Stimulated activated CD4-positive, alpha-beta T cell treated with anti-CD3 and anti-CD28 coated beads, Interleukin-1b, Interleukin-23, amount 100 ng/mL, for 4 hours (primary cell): ENCODE data around the gene MKKS.
"Not testable (repeated sequence)": the region's sequence is repeated elsewhere in the genome, so short reads cannot be mapped to it uniquely, and the experiment has no call there.

Source experiments
- DNase-seq, 2 donors: peaks; one replicate each; pipeline ENCODE4 v3.0.0-alpha.2; 2020; ENCODE audit warnings: low read depth in 2 of 2

MKKS gene

DNA sequence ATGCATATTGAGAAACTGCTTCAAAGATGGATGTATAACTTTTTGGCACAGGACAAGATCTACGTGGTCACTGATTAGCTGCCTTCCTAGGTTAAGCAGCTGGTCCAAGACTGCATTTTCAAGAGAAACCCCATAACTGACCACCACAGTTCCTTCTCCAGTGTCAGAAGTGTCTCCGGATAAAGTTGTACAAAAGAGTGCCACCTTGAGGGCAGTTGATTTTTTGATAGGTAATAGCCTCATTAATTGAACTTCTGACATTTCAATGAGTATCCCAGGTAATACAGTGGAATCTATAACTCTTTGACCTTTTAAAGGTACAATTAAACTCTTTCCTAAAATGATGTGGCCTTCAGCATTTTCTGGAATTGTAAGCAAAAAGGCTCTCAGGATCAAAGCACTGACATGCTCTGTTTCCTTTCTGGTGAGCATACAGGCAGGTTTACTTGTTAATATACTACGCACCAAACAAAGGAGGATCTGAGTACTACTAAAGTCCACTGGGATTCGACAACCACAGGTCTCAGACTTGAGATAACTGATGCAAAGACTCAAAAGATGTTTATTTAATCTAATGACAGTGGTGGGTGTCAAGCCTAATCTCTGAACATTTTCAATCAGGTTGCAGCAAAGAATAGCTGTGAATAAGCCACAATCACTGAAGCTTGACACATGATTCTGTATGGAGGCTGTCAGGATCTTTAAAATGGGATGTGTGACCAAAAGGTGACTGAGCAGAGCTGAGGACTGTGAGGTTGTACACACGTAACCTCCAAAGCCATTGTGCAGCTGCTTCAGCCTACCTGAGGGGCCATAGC lies 21.2 kb downstream of the MKKS start:
- DNase-seq, result no peak

DNA sequence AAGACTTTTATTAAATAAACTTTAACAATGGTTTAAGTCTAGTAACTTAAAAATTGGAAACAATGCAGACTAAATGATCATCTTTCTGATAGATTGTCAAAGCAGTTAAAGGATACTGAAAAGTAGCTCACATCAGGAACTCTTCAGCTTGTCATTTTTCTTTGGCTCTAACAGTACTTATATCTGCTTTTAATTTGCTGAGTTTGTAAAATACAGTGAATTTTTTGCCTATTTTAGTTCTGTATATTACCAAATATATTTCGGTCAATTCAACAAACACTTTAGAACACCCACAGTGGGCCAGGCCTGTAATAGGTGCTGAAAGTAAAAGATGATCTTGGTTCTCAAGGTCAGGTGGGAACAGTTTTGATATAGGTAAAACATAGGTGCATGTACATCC lies 22.3 kb downstream of the MKKS start:
- no peak for DNase-seq

DNA sequence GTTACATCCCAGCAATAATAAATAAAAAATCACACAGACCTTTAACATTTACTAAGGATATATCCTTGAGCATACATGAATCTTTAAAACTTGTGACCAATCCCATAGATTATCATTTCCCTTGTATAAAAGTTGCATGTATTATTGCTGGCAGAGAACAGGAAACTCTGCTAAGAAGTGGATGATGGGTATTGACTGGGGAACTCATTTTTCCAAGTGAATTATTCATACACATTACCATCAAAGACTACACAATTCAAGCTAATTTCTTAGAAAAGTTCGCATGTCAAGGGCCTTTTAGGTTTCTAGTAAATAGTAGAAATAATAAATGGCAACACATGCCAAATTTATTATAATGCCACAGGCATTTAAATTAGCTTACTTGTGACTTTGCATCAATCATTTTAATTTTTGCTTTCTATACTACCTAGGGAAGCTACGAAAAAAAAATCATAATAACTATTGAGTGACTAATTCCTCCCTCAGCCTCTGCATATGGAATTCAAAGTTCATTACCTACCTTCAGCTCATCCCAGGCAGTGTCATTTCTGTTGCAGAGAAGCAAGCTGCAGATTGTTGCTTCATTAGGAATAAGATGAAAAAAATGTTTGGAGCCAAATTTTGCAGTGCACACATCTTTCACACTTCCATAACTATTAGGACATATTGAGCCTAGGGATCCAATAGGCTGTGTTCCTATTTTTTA lies 25.8 kb downstream of the MKKS start:
- no peak for DNase-seq

DNA sequence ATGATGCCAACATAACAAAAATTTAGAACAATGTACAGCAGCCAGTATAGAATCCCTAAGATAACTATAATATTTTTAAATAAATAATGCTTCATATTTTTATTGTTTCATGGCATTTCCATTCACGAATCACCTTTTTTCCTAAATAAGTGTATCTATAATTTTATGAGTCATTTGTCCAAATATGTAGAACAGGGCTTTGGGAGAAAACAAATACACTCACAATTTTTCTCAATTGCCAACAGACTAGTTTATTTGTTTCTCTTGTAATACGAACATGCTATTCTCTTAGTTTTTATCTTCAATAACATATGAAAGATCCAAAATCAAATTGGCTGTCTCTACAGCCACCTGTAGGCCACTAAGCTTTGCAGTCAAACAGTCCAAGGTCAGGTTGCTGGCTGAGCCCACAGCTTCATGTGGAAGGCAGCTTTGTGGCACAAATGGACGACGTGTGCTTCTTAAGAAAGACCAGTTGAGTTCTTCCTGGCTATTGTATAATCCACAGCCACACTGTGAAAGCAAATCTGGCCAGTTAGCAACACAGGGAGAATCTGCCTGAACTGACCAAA lies 29.0 kb downstream of the MKKS start:
- DNase-seq, result no peak

DNA sequence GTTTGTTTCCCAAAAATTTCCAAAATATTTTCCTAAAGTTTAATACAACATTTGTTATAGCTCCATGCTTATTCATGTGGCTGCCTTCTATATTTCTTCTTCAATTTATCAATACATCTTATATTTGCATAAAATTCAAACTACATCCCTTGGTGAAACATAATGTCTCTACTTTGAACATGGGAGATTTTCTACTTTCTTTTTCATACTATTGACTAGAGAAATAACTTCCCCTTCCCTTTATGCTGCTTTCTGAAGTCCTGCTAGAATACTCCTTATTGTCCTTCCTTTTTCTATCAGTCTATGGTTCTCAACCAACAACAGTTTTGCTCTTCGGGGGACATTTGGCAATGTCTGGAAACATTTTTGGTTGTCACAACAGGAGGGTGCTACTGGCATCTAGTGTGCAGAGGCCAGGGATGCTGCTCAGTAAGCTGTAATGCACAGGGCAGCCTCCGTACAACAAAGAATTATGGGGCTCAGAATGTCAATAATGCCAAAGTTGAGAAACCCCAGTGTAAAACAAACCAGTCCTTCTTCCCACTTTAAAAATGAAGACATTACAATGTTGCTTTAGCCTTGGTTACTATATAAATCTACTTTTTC lies 29.9 kb downstream of the MKKS start:
- DNase-seq, result no peak

DNA sequence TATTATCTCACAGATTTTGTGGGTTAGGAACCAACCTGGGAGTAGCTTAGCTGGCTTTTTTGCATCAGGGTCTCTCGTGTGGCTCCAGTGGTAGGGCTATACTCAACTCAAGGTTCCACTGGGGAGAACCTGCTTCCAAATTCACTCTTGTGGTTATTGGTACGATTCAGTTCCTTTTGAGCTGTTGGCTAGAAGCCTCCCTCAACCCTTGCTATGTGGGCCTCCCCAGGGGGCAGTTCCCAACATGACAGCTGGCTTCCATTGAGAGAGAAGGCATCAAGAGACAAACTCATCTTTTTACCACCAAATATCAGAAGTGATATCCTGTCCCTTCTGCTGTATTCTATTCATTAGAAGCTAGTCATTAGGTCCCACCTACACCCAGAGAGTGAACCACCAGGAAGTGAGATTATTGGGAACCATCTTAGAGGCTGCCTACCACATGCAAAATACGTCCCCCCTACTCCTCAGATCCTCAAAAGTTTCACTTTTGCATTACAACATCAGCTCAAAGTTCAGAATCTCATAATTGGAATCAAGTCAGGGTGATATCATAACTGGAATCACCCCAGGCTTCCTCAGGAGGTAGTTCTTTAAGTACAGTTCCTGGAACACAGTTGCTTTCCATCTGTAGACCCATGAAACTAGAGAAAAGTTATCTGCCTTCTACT lies 30.9 kb downstream of the MKKS start:
- DNase-seq, result no peak

DNA sequence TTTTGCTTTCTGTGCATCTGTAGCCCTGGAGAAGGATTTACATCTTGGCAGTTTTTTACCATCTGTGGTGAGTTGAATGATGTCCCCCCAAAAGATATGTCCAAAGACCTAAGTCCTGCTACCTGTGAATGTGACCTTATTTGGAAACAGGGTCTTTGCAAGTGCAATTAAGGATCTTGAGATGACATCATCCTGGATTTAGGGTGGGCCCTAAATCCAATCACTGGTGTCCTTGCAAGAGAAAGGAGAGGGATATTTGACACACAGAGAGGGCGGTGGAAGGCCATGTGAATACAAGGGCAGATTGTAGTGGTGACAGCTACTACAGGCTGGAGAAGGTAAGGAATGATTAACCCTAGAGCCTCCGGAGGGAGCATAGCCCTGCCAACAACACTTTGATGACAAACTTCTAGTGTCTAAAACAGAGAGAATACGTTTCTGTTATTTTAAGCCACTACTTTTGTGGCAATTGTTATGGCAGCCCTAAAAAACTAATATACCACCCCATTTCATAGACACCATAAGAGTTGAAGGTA lies 35.1 kb downstream of the MKKS start:
- DNase-seq, result no peak

DNA sequence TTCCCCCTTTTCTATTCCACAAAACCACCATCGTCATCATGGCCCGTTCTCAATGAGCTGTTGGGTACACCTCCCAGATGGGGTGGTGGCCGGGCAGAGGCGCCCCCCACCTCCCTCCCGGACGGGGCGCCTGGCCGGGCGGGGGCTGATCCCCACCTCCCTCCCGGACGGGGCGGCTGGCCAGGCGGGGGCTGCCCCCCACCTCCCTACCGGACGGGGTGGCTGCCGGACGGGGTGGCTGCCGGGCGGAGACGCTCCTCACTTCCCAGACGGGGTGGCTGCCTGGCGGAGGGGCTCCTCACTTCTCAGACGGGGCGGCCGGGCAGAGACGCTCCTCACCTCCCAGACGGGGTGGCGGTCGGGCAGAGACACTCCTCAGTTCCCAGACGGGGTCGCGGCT lies 39.3 kb downstream of the MKKS start:
- not testable (repeated sequence) for DNase-seq

DNA sequence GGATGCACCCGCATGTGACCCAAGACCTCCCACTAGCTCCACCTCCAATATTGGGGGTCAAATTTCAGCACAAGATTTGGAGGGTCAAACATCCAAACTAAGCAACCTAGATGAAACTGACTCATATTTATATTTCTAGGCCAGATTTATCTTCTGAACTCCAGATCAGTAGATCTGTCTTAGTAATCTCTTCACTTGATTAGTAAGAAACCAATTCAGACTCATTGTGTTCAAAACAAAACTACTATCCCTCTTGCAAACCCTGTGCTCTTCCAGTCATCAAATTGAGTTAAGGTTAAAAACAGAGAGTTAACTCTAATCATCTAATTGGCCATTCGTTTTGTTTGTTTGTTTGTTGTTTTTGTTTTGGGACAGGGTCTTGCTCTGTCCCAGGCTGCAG lies 43.3 kb downstream of the MKKS start:
- DNase-seq, result no peak

DNA sequence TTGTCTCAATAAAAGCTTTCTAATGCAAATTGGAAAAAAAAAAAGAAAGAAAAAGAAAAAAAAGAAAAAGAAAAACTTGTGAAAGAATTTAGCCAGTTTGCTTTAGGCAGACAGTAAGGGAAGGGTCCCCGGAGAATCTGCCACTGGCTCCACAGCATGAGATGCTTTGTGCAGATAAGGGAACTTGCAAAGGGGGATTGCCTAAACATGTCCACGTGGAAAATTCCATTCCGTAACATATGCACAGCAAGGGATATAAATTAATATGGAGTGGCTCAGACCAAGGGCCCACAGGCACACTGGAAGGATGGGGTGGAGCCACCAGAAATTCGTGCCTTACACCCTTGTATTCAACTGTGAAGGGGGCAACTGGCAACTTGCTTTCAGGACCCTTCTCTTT lies 45.4 kb downstream of the MKKS start:
- no peak for DNase-seq

DNA sequence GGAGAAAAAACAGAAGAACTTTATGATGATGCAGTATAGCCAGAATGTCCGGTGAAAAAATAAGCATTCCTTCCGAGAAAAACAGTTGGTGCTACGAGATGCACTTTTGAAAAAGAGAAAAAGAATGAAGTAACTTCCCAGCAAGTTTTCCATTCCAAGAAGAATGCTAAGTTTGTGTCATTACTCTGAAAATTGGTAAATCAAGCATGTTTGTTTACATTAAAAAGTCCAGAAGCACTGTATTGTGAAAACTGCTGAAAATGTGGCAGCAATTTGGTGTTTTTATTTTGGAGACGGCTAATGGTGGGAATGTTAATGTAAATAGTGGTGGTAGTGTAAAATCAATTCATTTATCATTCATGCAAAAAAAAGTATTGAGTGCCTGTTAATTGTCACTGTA lies 46.3 kb downstream of the MKKS start:
- no peak for DNase-seq

DNA sequence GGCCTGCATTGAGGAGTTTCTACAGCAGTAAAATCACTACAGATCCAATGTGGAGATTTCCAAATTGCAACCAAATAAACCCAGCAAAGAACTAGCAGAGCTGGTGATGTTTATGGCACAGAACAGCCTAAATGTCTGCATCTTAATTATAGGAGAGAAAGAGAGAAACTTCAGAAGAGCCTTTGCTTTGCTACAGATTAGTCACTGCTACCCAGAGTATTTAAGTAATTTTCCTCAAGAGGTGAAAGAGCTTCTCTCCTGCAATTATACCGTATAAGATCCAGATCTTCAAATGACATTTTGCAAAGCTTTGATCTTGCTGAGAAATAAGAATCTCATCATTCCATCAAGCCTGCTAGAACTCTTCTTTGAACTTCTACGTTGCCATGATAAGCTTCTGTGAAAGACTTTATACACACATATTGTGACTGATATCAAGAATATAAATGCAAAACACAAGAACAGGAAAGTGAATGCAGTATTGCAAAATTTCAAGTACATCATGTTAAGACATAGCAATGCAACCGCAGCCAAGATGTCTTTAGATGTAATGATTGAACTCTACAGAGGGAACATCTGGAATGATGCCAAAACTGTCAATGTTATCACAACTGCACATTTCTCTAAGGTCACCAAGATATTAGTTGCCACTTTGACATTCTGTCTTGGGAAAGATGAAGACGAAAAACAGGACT lies 48.0 kb downstream of the MKKS start:
- DNase-seq, result no peak

DNA sequence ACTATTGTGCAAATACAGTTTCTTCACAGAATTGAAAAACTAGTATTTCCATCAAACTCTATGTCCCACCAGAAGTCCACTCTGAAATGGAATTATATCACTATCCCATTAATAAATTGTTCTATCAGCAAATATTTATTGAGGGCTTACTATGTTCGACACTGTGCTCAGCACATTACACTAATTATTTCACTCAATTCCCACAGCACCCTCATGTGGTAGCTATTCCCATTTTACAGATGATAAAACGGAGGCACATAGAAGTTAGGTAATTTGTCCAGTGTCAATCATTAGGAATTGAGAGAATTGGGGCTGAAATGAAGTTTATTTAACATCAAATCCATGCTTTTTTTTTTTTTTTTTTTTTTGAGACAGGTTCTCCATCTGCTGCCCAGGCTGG lies 52.5 kb downstream of the MKKS start:
- DNase-seq, result no peak

DNA sequence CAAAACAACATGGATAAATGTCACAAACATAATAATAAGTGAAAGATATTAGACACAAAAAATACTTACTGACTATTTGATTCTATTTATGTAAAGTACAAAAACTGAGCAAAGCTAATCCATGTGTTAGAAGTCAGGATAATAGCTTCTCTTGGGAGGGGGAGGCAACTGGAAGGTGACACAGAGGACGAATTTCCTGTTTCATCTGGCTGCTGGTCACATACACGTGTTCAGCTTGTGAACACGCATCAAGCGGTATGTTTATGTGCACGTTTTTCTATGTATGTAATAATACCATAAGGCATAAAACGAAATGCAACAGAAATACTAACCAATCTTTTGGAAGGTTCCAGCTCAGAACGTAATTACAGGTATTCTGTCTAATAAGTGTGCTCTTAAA lies 54.3 kb downstream of the MKKS start:
- DNase-seq, result no peak

DNA sequence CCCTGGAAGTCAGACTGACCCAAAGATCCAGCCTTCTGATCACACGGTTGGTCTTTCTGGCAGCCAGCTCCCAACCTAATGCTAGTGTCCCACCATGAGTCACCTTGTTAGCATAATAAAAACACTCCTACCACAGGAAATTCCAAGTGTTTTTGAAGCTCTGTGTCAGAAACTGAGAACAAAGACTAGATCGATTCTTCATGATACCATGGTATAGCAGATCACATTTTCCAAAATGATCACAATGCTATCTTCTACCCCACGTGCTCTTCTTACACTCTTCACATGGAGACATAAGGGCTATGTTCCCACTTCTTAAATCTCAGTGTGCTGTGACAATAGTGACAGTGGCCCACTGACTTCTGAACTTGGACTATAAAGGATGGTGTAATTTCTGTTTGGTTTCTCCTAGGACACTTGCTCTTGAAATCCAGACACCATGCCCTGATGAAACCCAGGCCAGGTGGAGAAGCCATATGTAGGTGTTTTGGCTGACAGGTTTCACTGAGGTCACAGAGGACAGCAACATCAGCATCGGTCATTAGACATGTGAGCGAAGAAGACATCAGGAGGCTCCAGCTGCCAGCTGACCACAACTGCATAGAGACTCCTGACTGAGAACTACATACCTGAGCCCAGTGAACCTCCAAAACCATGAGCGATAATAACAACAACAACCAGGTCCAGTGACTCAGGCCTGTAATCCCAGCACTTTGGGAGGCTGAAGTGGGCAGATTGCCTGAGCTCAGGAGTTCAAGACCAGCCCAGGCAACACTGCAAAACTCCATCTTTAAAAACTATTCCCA lies 57.5 kb downstream of the MKKS start:
- DNase-seq, result no peak

DNA sequence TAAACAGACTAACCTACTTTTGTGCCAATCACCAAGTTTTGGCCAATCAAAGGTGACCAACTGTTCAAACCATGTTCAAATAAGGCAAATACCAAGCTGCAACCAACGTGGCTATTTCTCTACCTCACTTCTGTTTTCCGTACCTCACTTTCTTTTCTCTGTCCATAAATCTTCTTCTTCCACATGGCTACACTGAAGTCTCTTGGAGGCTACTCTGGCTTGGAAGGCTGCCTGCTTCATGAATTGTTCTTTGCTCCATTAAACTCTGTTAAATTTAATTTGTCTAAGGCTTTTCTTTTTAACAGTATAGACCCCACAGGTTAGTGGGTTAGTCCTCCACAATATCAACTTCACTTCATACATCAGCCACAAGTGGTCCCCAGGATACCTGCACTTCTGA lies 58.8 kb downstream of the MKKS start:
- no peak for DNase-seq

DNA sequence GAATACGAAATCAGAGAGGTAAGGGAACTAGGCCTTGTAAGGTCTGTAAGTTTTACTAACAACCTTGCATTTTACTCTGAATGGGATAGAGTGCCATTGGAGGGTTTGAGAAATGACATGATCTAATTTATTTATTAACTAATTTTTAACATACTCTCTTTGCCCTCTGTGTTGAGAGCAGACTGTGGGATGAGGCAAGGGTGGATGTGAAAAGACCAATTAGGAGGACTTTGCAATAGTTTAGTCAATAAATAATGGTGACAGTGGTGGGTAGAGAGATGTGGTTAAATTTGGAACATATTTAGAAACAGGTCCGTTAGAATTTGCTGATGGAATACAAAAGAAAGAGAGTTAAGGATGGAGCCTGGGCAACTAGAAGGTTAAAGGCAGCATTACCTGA lies 60.0 kb downstream of the MKKS start:
- DNase-seq, result no peak

DNA sequence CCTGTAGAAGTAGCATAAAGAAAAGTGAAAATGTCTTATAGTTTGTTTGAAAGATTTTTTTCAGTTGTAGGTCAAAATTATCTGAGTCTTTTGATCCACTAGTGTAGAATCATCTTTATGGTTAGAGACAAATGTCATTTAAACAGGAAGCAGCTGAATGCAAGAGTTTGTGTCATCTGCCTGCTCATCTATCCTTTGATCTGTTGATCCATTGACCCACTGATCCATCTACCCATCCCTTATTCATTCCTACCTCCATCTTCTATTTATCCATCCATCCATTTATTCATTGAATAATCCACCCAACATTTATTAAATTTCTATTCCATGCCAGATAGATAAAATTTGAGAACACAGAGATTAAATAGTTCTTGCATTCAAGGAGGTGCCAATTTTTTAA lies 62.6 kb downstream of the MKKS start:
- no peak for DNase-seq

DNA sequence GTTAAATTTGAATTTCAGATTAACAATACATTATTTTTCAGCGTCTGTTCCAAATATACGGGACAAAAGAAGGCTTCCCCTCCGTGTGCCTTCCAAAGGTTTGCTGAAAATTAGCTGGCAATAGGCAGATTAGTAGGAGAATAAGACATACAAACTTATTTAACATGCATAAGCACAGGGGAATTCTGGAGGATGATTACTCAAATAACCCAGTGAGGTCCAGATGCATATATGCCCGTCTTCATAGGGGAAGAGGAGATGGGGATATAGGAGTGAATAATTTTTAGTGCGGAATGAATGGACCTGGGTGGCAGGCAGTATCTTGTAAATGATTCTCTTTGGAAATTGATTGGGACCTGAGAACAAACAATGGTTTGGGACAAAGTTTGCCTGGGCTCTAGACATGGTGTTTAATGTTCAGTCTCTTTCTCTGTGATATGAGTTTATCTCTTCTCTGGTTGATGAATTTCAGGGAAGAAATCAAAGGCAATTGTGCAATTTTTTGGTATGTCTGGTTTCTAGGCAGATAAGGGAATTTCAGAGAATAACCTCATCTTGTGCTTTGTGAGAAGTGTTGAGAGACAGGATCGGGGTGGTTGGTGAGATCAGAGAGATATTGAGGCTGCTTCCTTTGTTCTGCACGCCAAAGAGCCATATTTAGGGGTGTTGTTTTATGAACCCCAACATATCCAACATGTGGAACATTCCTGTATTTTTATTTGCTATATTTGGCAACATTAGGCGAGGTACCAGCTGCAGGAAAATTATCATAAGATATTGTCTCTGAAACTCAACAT lies 63.7 kb downstream of the MKKS start:
- DNase-seq, result no peak

DNA sequence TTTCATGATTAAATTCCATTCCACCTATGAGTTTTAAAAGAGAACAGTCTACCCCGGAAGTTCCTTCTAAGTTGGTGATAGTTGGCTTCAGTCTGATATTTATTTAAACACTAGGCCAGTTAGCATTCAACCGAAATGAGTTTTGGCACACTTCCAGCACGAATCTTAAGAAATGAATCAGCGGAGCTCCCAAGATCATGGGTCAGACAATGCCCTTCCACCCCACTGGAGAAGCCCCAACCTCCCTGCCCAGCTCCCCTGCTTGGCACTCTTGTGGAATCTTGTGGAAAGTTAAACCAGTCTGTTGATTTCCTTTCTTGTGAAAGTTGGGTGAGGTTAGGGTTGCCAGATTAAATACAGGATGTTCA lies 64.3 kb downstream of the MKKS start:
- no peak for DNase-seq
